ENCODE measurements around the gene PODNL1.

Gene PODNL1

GRCh38 chr19:13968383-13968935 lies 30.2 kb upstream of the PODNL1 start:
- TF ChIP-seq FOXP2 (optimal IDR thresholded peaks at IDR 0.05; ENCODE audit: borderline replicate concordance, extremely low read depth, extremely low read length, insufficient read depth) (no peak), POLR2AphosphoS5 (IDR thresholded peaks at IDR 0.05; ENCODE audit: low read depth, low read length) (no peak), SIN3A (IDR thresholded peaks at IDR 0.05; ENCODE audit: borderline replicate concordance, insufficient read depth, low read length) (no peak), TAF1 (IDR thresholded peaks at IDR 0.05; ENCODE audit: borderline replicate concordance, insufficient read depth, low read length) (no peak)
- TF ChIP-seq, protein P1, sequence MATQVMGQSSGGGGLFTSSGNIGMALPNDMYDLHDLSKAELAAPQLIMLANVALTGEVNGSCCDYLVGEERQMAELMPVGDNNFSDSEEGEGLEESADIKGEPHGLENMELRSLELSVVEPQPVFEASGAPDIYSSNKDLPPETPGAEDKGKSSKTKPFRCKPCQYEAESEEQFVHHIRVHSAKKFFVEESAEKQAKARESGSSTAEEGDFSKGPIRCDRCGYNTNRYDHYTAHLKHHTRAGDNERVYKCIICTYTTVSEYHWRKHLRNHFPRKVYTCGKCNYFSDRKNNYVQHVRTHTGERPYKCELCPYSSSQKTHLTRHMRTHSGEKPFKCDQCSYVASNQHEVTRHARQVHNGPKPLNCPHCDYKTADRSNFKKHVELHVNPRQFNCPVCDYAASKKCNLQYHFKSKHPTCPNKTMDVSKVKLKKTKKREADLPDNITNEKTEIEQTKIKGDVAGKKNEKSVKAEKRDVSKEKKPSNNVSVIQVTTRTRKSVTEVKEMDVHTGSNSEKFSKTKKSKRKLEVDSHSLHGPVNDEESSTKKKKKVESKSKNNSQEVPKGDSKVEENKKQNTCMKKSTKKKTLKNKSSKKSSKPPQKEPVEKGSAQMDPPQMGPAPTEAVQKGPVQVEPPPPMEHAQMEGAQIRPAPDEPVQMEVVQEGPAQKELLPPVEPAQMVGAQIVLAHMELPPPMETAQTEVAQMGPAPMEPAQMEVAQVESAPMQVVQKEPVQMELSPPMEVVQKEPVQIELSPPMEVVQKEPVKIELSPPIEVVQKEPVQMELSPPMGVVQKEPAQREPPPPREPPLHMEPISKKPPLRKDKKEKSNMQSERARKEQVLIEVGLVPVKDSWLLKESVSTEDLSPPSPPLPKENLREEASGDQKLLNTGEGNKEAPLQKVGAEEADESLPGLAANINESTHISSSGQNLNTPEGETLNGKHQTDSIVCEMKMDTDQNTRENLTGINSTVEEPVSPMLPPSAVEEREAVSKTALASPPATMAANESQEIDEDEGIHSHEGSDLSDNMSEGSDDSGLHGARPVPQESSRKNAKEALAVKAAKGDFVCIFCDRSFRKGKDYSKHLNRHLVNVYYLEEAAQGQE (IDR thresholded peaks at IDR 0.05; ENCODE audit: insufficient read depth in 1 of 2, low read depth in 2 of 2, low read length in 2 of 2), result no peak

GRCh38 chr19:13966684-13967128 lies 28.5 kb upstream of the PODNL1 start:
- TF ChIP-seq POLR2AphosphoS5 (IDR thresholded peaks at IDR 0.05; ENCODE audit: low read depth, low read length), result no peak

GRCh38 chr19:13965926-13966683 lies 27.9 kb upstream of the PODNL1 start:
- no peak for TF ChIP-seq POLR2AphosphoS5 (IDR thresholded peaks at IDR 0.05; ENCODE audit: low read depth, low read length)
- TF ChIP-seq FOXP2 (optimal IDR thresholded peaks at IDR 0.05; ENCODE audit: borderline replicate concordance, extremely low read depth, extremely low read length, insufficient read depth), result no peak
- TF ChIP-seq TAF1 (IDR thresholded peaks at IDR 0.05; ENCODE audit: borderline replicate concordance, insufficient read depth, low read length), result no peak
- no peak for TF ChIP-seq SIN3A (IDR thresholded peaks at IDR 0.05; ENCODE audit: borderline replicate concordance, insufficient read depth, low read length)
- TF ChIP-seq, protein P1 (IDR thresholded peaks at IDR 0.05; ENCODE audit: insufficient read depth in 1 of 2, low read depth in 2 of 2, low read length in 2 of 2), result no peak

GRCh38 chr19:13965377-13965896 lies 27.2 kb upstream of the PODNL1 start:
- no peak for TF ChIP-seq SIN3A (IDR thresholded peaks at IDR 0.05; ENCODE audit: borderline replicate concordance, insufficient read depth, low read length)
- no peak for TF ChIP-seq POLR2AphosphoS5 (IDR thresholded peaks at IDR 0.05; ENCODE audit: low read depth, low read length)

GRCh38 chr19:13964776-13965175 lies 26.6 kb upstream of the PODNL1 start:
- no peak for TF ChIP-seq FOXP2 (optimal IDR thresholded peaks at IDR 0.05; ENCODE audit: borderline replicate concordance, extremely low read depth, extremely low read length, insufficient read depth)
- TF ChIP-seq SIN3A (IDR thresholded peaks at IDR 0.05; ENCODE audit: borderline replicate concordance, insufficient read depth, low read length), result no peak
- no peak for TF ChIP-seq POLR2AphosphoS5 (IDR thresholded peaks at IDR 0.05; ENCODE audit: low read depth, low read length)
- TF ChIP-seq, protein P1 (IDR thresholded peaks at IDR 0.05; ENCODE audit: insufficient read depth in 1 of 2, low read depth in 2 of 2, low read length in 2 of 2), result no peak

DNA sequence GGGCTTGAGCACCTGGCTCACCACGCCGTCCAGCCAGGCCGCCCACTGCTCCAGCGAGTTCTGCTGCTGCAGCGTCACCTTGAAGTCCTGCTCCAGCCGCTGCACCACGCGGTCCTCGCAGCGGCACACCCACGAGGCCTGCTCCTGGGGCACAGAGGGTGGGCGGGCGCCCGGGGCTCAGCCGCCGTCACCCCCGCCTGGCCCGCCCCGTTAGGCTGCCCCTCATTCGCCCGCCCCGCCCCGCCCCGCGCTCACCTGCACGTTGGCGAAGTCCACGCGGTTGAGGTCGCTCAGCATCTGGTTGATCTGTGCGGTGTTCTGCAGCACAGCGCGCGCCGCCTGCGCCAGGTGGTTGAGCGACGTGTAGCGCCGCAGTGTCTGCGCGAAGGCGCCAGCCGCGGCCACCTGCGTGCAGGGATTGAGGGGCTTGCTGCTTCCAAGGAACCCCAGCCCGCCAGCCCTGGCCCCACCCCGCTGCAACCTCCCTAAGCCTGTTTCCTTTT lies 25.4 kb upstream of the PODNL1 start:
- TF ChIP-seq FOXP2 (optimal IDR thresholded peaks at IDR 0.05; ENCODE audit: borderline replicate concordance, extremely low read depth, extremely low read length, insufficient read depth) (no peak), POLR2AphosphoS5 (IDR thresholded peaks at IDR 0.05; ENCODE audit: low read depth, low read length) (no peak), TAF1 (IDR thresholded peaks at IDR 0.05; ENCODE audit: borderline replicate concordance, insufficient read depth, low read length) (no peak), SIN3A (IDR thresholded peaks at IDR 0.05; ENCODE audit: borderline replicate concordance, insufficient read depth, low read length) (no peak)
- TF ChIP-seq, protein P1 (IDR thresholded peaks at IDR 0.05; ENCODE audit: insufficient read depth in 1 of 2, low read depth in 2 of 2, low read length in 2 of 2), result no peak
